GM18867 (cell line): ENCODE data around the gene OSBPL6.
"Not testable (repeated sequence)": the region's sequence is repeated elsewhere in the genome, so short reads cannot be mapped to it uniquely, and the experiment has no call there.

Experiments
- ATAC-seq: cut with Tn5 transposase; IDR thresholded peaks from one replicate; pipeline ENCODE4 v1.9.1; 2021; ENCODE audit warnings: mild to moderate bottlenecking, moderate library complexity; ENCODE audit not compliant: unreplicated experiment

The OSBPL6 gene

DNA sequence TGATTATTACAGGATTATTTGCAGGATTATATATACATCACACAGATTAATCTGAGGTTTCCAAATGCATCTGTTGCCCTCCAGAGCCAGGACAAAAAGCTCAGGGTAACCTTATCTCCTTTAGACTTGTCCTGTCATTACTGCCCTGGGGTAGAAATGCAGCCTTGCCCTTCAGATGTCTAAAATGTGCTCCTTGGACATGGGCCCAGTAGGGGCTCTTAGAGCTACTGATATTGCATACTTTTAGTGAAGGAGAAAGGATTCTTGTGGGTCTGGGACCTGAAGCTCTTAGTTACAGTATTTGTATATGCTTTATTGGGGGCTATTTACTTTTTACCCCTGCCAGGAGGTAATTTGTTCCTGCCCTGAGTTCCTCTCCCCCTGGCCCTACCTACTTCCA lies 200.5 kb downstream of the OSBPL6 start:
- no peak for ATAC-seq

DNA sequence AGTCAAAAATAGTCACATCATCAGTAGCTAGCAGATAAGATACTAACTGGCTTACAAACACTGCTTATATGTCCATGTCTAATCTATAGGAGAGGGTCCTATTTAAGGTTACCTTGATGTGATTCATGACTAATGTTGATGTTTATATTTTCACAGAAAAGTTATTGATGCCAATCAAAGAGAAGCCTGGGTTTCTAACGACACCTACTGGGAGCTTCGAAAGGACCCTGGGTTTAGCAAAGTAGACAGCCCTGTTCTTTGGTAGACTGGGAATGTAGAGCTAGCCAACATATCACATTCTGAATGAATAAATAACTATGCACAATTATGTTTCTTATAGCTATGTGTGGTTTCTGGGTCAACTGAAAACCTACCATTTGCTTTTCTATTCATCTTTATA lies 201.0 kb downstream of the OSBPL6 start:
- no peak for ATAC-seq

DNA sequence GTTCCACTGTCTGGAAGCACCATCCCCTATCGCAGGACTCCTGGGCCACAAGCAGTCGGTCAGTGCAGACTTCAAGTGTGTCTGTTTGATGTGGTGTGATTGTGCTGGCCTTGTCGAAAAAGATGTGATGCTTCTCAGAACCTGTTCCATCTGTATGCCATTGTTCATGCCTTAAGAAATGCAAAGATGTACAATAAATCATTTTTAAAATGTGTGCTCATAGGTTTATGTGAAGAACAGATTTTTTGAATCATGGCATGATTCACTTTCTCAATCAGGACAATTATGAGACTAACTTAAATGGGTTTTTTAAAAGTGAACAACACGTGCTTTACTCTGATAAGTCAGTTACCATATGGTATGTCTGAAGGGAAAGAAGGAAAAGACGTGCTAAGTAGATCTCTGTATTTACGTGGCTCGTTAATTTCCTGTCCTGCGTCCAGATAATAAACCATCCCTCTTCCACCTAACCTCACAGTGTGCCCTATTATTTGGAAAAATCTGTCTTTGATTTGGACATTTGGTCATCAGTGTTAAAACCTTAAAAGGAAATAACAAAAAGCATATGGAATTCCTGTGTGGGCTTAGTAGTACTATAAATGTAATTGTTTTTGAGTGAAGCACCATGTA lies 201.7 kb downstream of the OSBPL6 start:
- no peak for ATAC-seq

GRCh38 chr2:178397002-178397605 lies 202.8 kb downstream of the OSBPL6 start:
- peak; percentile 88 for ATAC-seq

- ATAC-seq: no peak
These were observed 207.7 kb downstream of the OSBPL6 start for GRCh38 chr2:178401994-178402437.

- peak; percentile 32 for ATAC-seq
These were observed 209.5 kb downstream of the OSBPL6 start for GRCh38 chr2:178403671-178404306.

- ATAC-seq: peak; percentile 100
These were observed 210.1 kb downstream of the OSBPL6 start for GRCh38 chr2:178404368-178404767.

GRCh38 chr2:178409261-178409660 lies 214.9 kb downstream of the OSBPL6 start:
- ATAC-seq: no peak

DNA sequence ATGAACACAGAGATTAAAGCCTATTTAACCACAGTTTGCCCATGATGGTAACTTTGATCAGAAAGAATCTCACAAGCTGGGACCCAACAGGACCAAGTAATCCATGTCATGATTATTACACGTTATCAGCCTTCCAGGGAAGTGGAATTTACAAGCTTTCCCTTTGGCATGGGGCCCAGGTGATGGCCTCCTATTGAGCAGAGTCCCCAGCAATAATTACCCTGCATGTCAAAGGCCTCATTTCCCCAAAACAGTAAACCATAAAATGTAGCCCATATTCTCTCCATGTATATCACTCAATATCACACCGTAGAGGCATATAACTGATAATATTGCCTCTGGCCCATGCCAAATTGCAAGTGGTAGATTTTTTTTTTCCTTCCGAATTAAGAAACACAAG lies 217.7 kb downstream of the OSBPL6 start:
- no peak for ATAC-seq

GRCh38 chr2:178412453-178412852 lies 218.1 kb downstream of the OSBPL6 start:
- ATAC-seq: not testable (repeated sequence)

DNA sequence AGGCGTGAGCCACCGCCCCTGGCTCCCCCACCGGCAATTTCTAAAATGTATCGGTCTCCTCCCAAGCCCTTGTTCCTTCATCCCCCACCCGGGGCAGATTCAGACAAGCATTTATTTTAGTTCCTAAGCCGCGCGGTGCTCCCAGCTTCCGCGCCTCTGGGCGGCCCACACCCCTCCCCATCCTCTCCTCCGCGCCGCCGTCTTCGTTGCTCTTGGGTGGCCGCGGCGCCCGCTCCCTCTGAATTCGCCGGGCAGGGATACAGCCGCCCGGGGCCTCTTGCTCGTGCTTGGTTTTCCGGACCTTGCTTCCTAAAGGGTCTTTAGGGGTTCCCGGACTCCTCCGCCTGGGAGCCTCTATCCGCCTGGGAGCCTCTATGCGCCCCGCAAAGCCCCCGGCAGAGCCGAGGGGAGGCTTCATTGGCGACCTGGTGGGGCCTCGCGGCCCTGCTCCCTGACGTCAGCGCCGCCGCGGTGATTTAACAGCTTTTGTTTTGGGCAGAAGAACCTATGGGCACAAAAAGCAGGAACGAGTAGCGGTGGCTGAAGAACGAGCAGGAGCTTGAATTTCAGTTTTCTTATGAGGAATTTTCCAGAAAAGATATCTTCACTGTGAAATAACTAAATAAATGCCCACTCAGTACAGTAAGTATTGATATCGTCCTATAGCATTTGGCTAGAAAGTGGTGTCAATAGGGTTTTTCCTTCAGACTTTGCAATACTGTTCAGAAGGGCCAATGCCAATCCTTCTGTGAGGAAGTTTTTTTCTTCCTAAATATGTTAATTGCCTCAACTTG lies 219.4 kb downstream of the OSBPL6 start:
- peak; percentile 83 for ATAC-seq

DNA sequence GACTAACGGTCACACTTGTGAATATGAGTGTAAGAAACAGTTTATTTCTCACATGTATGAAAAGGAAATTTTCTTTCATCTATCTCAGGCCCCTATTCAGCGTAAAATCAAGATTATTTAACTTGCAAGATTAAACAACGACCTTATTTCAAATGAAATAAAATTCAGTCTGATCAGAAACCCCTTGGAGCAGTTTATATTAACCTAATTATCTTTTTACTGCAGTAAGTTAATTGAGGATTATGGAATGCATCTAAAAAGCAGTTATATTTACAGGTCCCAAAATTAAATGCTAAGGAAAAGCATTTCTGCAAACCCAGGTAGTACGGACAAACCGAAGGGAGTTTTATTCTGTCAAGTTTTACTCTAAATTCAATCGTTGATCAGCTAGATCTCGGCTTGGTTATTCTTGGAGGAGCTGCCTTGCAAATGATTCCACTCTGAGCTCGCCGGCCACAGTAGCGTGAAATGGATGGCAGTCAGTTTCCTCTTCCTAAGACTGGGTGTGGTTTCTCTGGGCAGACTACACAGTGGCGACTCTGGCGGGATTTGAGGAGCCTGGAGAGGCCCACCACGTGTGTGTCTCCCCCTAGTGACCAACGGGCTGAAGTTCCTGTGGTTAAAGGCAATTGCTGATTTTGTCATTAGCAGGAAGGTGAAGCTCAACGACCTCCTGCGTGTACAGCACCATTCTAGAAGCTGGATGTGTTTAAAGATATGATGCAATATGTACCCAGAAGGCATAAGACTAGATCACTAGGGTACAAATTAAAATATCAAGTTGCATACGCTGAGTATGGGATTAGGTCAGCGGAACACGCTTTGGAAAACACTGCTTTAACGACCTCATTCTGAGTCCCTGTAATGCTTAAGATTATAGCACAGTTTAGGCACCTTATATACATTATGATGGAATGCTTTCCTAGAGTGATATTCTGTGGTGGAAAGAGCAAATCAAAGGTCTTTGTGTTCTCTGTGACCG lies 220.2 kb downstream of the OSBPL6 start:
- peak; percentile 79 for ATAC-seq

DNA sequence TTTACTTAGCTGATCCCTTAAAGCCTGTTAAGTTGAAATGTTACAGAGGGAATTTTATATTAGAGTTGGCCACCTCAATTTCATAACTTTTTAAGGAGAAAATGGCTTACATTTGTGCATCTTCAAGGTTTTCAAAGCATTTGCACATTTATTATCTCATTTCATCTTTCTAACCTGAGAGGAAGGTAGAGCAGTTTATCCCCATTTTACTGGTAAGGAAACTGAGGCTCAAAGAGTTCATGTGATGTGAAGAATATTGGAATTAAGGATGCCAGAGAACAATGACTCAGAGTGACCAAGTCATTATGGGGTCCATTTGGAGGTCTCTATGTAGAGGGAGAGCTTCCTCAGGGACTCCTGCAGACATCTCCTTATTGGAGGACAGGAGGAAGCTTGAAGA lies 221.7 kb downstream of the OSBPL6 start:
- ATAC-seq: no peak

DNA sequence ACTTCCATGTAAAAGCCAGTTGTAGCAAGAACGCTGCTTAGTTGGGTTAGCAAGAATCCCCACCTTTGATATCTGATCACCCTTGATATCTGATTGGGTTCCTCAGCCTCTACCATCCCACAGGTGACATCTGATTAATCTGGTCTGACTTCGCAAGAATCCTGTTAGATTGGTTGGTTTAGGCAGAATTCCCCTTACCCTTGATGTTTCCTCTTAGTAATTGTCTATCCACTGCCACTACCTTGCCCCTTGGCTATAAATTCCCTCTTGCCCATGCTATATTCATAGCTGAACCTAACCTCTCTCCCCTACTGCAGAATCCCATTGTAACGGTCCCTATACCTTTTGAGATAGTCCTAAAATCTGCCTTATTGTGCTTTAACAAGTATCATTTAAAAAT lies 223.6 kb downstream of the OSBPL6 start:
- no peak for ATAC-seq

- no peak for ATAC-seq
These were observed 224.1 kb downstream of the OSBPL6 start for GRCh38 chr2:178418426-178418825.

GRCh38 chr2:178419123-178419522 lies 224.8 kb downstream of the OSBPL6 start:
- ATAC-seq: peak; percentile 29

DNA sequence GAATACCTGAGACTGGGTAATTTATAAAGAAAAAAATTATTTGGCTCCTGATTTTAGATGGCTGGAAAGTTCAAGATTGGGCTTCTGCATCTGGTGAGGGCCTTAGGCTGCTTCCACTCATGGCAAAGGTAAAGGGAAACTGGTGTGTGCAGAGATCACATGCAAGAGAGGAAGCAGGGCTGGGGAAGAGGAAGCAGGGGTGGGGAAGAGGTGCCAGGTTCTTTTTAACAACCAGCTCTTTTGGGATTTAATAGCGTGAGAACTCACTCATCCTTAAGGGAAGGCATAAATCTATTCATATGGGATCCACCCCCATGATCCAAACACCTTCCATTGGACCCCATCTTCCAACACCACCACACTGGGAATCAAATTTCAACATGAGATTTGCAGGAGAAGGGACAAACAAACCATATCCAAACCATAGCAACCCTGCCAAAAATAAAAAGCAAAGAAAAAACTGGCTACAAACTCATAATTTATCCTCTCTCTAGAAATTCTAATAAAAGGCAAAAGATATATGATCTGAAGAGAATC lies 226.2 kb downstream of the OSBPL6 start:
- ATAC-seq: no peak

- no peak for ATAC-seq
These were observed 227.8 kb downstream of the OSBPL6 start for GRCh38 chr2:178422097-178422496.

DNA sequence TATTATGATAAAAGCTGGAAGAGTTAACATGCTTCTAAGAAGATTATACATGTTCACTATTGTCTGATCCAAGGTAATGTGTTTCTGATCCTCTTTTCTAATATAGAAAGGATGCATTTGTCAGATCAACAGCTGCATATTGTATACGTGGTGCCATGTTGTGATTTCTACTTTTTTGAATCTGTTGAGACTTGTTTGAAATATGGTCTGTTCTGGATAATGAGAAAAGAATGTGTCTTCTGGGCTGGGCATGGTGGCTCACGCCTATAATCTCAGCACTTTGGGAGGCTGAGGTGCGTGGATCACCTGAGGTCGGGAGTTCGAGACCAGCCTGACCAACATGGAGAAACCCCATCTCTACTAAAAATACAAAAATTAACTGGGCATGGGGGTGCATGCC lies 229.4 kb downstream of the OSBPL6 start:
- ATAC-seq: not testable (repeated sequence)

- ATAC-seq: no peak
These were observed 231.0 kb downstream of the OSBPL6 start for GRCh38 chr2:178425255-178425827.
